ENCODE results near the gene TNFAIP8L3.
A peak's percentile ranks its signal among the peaks of the same experiment; 100 is the strongest.

The TNFAIP8L3 gene

DNA sequence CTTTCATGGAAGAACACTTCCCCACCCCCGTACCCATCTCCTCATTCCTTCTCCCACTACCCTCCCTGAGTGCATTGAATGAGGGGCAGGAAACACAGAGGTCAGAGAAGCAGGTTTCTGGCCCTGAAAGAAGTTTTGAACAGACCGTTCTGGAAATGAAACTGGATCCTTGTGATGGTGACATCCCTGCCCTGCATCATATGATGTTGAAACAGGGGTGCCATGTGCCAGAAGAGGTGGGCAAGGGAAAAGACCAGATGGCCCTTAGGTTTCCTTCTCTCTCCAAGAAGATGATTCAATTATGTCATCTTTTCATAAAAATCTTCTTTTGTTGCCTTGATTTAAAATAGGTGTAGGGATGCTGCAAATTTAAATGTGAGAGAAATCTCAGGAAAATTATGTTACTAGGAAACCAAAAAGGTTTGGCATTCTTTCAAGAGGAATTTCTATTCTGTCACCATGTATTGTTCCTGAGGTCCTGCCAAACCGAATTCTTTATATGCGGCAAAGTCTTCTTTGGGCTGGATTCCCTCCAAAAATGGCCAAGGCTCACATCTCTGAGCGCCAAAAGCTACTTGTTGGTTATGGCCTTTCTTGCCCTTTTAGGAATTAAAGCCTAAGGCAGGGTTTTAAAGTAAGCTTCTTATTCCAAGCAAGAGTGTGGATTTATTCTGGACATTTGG lies 19.9 kb upstream of the TNFAIP8L3 start:
- DNase-seq = no peak

DNA sequence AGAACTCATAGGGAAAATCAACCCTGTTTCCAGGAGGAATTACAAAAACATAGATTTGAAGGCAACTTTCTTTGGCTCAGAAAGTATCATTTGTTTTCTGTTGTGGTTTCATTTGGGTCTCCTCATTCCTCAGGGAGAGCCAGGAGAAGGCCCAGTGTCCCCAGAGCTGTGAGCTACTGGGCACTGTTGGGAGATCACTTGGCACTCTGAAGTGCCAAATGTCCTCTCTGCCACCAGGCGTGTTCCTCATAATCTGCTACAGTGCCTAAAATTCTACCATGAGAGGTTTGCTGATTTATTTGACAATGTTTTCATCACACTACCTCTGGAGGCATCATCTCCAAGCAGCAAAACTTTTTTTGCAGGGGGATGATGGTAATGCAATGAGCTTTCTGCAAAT lies 17.4 kb upstream of the TNFAIP8L3 start:
- no peak for DNase-seq

DNA sequence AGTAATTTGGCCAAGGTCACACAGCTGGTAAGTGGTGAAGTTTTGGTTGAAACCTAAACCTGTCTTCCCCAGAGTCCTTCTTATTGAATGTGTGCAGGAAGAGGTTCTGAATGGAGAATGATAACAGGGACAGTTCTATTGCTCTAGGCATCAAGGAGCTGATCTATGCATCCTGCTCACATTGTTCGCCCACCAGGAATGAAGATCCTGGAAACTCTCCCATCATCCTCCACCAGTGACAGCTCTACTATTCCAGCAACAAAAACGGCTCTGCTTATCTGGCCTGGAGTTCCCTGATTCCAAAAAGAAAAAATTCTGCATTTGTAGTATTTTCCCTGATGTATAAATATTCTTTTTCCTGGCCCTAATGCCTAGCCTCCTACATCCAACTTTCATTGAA lies 16.4 kb upstream of the TNFAIP8L3 start:
- DNase-seq = no peak

DNA sequence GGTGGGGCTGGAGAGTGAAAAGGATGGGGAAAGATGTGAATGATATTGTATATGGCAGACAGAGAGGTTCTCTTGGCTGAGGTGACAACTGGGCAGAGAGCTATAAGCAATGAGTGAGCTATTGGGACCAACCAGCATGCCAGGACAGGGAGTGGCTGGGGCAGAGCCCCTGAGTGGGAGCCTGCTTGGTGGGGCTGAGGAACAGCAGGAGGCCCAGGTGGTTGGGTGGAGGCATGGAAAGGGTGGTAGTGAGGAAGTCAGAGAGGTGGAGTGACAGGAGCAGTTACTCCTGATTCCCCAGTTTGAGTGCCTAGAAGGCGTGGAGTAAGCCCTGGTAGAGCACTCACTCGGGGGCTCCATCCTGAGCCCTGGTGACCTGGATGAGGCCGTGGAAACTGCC lies 15.5 kb upstream of the TNFAIP8L3 start:
- DNase-seq = no peak

DNA sequence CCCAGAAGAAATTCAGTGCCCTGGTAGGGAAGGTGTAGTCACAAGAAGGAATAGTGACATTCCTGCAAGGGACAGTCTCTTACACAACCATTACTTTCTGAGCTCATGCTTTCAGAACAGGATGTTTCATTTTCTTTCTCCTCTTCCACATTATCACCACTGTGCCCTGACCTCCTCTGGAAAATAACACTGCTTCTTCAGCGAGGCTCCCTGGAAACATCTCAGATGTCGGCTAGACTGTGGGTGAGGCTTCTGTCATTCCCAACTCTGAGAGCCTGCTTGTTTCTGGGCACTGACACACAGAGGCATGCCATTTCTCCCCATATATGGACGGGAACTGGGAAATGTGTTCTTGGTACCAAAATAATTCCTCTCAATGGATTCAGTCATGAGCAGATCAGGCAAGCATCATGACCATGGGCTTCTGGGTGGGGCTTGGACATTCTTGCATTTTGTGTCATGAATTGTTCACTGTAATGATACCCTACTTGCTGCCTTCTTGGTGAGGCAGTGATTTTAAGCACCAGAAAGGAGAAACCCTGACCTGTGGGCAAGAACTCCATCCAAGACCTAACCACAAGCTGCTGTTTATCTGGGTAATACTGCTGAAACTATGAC lies 14.3 kb upstream of the TNFAIP8L3 start:
- peak; percentile 81 for DNase-seq

DNA sequence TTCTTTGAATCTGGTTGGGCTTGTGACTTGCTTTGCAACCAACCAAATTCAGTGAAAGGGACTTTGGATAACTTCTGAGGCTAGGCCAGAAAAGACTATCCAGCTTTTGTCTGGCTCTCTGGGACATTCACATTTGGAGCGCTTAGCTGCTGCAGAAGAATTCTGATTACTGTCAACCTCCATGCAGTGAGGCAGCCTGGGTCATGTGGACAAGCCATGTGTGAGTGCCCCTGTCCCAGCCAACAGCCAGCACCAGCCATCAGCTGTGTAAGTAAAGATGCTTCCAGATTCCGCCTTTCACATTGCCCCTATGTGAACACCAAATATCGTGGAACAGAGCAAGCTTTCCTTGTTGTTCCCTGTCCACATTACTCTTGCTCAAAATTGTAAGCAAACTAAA lies 12.9 kb upstream of the TNFAIP8L3 start:
- no peak for DNase-seq

DNA sequence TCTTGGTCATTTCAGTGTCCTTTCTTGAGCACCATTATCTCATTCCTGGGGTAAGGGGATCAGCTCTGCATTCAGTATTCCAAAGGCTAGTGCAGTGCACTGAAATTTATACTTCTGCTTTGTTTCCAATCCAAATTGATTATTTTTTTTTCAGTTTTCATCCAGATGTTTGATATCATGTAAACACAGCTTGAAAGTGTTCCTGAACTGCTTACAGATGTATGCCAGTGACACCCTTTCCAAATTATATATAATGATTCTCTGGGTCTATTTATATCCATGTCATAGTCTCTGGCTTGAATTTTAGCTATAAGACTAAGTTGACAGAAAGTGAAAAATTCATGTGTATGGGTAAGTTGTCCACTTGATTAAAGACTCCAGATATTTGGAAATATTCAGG lies 11.8 kb upstream of the TNFAIP8L3 start:
- DNase-seq = no peak

DNA sequence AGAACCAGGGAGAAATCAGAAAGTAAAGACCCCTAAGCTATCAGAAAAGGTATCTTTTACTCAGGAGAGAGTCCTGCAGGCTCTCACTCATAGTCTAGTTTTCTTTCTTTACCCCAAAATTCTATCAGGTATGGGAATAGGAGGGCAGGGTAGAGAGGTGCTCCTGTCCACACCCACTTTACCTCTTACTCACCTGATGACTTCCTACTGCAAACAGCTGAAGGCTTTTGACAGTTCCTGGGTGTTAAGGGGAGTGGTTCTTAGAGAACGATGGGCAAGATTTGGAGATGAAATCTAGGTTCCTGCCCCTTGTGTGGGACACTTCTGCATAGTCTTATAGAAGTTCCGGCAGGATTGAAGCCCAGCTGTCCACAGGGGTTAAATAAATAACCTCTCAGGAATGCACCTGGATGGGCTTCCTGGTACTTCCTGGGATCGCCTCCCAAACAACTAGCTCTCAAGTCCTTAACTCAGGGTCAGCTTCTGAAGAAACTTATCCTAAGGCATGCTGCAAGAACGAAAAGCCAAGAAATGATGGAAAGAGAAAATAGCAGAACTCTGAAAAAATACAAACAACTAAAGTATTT lies 10.8 kb upstream of the TNFAIP8L3 start:
- no peak for DNase-seq

DNA sequence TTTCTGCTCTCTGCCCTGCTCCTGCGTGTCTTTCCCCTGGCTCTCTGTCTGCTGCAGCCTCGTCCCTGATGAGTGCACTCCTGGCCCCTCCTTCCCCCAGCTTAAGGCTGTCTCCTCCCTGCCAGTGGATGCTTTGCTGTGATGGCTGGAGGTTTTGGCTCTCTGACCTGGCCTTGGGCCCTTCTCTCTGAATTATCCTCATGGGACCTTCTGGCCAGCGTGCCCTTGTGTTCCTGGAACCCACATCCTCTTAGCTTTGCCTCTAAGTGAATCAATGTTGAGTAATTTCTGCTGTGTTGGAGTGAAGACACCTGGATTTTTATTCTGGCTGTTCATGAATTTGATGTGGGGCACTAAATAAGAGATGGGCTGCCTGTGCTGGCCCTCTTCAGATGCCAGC lies 9.8 kb upstream of the TNFAIP8L3 start:
- peak; percentile 42 for DNase-seq

DNA sequence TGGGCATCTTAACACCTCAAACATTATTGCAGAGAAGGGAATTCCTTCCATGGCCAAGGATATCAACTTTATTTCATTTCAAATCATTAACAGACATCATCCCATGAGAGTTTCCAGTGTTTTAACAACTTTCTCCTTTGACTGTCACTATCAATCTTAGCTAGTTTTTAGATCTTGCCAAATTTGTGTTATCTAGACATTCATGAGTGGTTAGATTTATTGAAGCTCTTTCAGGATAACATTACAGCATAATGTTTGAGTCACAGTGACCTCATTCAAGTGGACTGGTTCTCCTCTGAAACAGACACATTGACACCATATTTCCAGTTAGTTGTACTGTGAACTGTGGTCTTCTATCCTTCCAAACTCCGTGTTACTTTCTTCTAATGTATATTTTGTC lies 8.6 kb upstream of the TNFAIP8L3 start:
- DNase-seq = peak; percentile 78

DNA sequence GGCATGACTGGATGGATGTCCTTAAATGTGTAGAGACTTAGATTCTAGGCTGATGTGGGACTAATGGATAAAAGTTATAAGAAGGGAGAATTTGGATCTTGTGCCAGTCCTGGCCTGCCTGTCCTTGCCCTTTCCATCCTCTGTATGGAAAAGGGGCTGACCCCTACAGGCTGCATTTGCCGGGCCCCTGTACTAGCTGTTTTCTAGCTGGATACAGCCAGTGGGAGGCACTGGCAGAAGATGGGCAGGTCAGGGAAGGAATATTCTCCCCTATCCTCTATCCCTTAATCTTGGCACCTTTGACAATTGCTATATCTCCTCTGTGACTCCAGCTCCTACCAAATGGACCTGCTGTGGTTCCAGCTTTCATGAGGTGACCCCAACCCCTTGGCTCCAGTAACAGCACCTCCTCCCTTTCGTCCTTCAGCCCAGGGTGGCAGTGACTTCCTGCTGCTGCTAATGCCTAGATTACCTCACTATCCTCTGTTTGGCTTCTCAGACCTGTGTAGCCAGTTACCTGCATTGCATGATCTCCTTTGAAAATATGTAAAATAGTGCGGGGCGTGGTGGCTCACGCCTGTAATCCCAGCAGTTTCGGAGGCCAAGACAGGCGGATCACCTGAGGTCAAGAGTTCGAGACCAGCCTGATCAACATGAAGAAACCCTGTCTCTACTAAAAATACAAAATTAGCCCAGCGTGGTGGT lies 6.2 kb upstream of the TNFAIP8L3 start:
- no peak for DNase-seq

DNA sequence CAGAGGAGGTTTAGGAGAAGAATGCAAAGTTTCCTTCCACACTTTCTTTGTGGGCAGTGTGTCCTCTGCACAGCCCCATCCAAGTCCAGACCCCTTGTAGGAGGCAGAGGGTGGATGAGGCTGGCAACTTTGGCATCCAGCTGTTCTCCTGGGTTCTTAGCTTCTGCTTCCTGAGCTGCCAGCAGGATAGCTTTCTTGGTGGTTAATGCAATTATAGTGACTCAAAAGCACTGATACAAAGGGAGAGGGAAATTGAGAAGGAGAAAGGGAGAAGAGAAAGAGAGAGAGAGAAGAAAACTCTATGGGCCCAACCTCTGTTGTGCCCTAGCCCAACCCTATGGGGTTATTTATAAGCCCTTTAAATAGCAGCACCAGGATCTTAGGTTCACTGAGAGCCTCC lies 4.5 kb upstream of the TNFAIP8L3 start:
- DNase-seq = no peak

DNA sequence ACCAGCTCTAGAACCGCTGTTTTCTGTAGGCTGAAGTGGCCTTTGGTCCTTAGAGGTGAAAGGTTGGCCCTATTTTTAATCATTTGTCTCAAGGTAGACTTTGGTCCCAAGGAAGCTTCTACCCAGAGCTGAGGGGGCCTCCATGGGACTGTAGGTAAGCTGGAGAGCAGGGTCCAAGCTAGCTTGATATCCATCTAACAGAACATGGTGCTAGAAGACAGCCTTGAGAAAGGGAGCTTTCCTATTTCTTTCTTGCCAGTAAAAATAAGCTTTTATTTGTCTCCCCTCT lies 3.6 kb upstream of the TNFAIP8L3 start:
- no peak for DNase-seq

DNA sequence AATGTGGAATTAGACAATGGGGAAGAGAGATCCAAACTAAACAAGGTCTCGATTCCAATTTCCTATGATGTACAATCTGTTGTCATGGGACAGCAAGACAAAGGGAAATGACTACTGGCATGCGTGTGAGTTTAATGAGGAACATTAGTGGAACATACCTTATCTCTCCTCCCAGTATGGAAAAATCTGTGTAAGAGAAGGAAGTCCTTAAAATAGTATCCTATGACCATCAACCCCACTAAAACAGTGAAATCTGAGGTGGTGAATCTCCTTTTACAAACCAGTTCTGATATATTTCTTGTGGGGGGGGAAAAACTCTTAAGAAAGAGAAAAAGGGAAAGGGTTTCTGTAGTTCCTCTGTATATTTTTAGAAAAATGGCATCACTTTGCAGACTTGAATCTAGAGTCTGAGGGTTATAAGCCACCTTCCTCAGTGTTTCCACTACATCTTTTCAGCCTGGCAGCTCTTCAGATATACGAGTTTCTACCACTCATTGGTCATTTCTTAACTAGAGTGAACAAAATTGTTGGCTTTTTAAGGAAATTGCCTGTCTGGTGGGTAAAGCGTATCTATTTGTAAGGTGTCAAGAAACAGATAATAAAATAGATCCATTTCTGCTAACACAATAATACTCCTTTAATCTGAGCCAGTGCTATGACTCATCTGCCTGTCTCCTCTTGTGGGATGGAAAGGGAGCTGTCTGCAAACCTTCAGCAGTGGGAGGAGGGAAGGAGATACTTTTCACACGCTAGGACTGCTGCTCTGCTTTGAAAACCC lies 3.0 kb upstream of the TNFAIP8L3 start:
- peak; percentile 59 for DNase-seq

DNA sequence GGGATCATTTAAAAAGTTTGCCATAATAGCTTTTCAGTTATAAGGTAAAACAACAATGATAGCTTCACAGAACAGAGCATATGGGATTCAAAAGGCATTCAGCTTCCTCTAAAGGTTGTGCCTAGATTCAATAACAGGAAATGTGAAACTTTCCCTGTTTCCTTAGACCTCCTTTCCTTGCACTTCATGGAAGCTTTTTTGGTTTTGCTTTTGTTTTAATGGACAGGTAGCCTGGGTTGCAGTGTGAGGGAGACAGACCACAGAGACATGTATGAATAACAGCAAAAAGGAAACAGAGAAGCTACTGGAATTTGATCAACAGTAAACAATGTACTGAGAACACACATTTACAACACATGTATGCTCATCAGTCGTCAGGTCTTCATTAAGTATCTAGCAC lies 2.3 kb upstream of the TNFAIP8L3 start:
- no peak for DNase-seq

DNA sequence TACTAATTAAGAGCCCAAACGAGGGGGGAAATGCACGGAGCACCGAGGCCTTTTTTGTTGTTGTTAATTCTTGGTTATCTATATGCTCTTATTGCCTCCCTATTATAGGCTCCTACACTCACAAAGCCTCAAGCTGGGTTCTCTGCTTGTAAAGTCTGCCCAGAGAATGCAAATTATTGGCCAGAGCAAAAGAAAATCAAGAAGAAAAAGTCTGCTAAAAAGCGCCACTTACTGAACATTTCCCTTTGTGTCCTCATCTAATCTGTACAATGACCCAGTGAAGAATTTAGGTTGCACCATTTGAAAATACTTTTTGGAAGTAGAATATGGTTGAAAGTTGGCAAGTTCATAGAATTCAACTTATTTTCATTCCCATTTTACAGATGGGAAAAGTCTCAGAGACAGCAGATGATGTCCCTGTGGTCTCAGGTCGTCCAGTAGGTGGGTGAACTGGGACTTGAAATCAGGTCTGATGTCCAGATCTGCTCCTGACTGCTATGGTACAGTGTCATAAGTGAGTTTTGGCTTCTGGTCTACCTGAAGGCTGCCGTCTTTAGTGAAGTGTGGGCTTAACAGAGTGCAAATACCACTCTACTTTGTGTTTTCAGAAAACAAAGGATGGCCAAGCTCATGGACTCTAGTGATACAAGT lies 1.1 kb upstream of the TNFAIP8L3 start:
- no peak for DNase-seq

DNA sequence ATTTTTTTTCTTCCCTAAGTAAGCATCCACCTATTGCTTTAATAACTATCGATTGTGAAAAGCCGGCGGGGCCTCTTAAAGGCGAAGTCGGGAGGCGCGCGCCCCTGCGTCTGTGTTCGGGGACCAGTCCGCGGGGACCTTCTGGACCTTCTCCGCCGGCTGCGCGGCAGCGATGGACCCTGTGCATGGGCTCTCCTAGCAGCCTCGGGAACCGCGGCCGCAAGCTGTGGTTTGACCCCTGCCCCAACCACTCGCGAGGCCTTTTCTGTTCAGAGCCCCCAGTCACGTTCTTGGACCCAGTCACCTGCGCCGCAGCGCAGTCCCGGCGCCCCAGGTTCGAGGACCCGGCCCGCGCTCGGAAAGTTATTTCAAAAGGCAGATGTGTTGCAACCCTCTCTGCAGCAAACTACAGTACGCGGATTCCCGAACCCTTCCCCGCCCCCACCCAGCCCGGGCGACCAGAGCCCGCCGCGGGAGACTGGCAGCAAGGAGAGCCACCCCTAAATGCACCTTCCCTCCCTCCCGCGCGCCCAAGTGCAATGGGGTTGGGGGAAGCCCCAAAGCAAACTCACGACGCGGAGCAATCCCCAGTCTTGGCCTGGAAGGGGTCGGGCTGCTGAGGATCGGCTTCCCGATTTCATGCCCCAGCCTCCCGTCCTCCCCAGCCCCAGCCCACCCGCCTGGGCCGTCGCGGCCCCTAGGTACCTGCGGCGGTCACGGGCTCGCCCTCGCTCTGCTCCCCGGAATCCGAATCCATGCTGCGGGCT lies 684 bp downstream of the TNFAIP8L3 start:
- DNase-seq = no peak

DNA sequence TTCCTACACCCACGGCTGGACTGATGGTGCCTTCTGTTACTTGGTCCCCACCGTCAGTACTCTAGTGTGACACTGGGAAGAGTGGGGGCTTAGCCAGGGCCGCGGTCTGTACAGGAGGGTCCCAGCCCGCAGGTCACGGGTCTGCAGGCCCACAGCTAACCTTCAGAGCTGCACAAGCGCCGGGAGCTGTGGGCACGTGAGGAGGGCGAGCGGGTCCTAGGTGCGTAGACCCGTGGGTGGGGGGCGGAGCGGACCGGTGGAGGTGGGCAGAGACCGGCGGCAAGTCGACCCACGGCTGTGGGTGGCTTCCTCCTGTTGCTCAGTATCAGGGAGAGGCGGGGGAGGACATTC lies 1.2 kb downstream of the TNFAIP8L3 start:
- no peak for DNase-seq

DNA sequence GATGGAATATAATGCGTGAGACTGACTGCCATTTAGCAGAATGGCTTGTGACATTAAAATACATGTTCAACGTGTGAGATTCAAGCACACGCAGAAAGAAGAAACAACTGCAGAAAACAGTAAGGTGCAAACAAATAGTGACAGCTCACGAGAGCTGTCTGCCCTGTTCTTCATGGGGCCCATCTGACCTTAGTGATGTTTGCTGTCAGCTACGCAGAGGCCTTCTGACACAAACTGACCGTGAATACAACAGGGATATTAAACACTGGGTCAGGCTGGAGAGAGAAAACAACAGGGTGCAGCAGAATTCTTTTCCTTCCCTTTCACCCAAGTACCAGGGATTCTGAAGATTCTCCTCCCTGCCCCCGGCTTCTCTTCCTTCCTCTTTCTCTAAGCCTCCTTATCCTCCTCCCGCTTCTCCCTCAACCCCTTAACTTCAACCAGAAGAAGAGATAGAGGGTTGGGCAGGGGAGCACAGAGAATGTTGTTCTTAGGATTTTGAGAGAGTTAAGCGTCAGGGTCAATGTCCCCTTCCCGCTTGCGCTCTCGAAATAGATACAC lies 2.1 kb downstream of the TNFAIP8L3 start:
- DNase-seq = no peak

DNA sequence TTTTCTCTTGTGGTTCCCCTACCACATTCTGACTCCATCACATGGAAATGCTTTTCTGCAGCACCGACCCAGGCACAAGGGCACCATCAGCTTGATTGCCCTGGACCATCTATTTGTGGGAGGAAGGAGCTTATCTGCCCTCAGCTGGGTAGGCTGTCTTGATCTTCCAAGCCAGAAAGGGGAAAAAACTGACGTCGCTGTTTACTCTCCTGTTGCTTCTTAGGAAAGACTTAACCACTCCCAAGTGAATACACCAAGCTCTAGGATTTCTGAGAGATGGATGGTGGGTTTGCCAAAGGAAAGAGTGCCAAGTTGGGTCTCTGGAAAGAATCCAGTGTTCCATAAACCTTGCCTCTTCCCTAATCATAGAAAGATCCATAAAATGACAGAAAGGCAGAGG lies 4.0 kb downstream of the TNFAIP8L3 start:
- no peak for DNase-seq

DNA sequence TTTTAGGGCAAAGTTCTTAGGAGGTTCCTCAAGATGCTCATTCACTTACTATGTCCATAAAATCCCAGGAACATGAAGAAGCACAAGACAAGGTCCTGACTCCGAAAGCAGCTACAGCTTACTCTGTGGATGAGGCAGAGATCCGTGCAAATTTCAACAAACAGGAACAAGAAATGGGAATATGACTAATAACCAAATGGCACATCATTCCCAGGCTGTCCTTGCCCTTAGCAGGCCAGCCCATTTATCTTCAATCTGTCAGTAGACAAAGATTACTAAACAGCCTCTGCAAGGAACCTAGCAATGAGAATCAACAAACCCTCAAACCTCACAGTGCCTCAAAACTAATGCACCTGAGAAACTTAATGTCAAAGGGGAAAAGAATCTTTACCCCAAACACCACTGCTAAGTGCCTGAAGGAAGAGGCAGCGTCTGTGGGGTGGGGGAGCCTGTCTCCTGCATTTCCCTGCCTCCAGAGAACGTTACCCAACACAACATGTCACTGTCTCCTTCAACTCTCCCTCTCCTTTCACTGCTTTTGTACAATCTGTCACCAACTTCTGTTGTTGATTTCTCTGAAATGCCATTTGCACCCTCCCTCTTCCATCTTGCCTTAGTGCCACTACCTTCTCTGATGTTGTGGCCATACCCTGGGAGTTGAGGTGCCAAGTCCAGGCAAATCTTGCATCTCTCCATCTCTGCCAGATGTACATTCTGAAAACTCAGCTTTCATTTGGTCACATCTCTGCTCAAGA lies 4.8 kb downstream of the TNFAIP8L3 start:
- no peak for DNase-seq
